Gastroesophageal sphincter (tissue), 2 donors: Measurements from ENCODE around the gene MRGPRG.

Experiments
- EP300 ChIP-seq: sonication (generic); formaldehyde crosslinking; IDR thresholded peaks from one replicate; pipeline ENCODE4 v1.6.1; 2017; ENCODE audit warnings: antibody characterized with exemption, mild to moderate bottlenecking
- POLR2A ChIP-seq, 2 donors: fragments of 450-650 bp; IDR thresholded peaks; one replicate each; pipeline ENCODE4 v1.6.1; 2017; ENCODE audit warnings: antibody characterized with exemption in 2 of 2, mild to moderate bottlenecking in 2 of 2, moderate library complexity in 1 of 2

DNA sequence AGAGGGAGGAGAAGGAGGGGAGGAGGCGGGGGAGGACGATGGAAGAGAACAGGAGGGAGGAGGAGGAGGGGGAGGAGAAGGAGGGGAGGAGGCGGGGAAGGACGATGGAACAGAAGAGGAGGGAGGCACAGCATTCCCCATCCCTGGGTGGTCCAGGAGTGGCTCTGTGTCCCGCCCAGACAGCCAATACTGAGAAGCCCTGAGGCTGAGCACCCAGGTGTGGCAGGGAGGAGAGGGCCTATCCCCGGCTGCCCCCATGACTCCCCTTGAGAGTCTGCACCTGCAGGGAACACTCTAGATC lies 12.9 kb upstream of the MRGPRG start:
- TF ChIP-seq EP300 (no peak), POLR2A (IDR thresholded peaks at IDR 0.05) (no peak)
